GM12878 (cell line): ENCODE results near the gene P3H2.

Source experiments
- CTCF ChIP-seq, 3 experiments: IDR thresholded peaks in 2 of 3; conservative IDR thresholded peaks in 1 of 3; 2 replicates each; pipeline ENCODE4 v1.5.1; 2011; ENCODE audit warnings: low read depth in 3 of 3, low read length in 3 of 3, mild to moderate bottlenecking in 3 of 3, control low read depth in 2 of 3, moderate library complexity in 2 of 3, inconsistent platforms in 1 of 3, mixed read lengths in 1 of 3; ENCODE audit not compliant: control insufficient read depth in 2 of 3, insufficient read depth in 1 of 3; ENCODE audit errors: extremely low read depth in 1 of 3
- ELK1 ChIP-seq: IDR thresholded peaks from 2 replicates; pipeline ENCODE4 v1.6.1; 2012; ENCODE audit warnings: low read depth, low read length, improper control_type of control experiment
- EZH2 ChIP-seq: IDR thresholded peaks from 2 replicates; pipeline ENCODE4 v1.6.1; 2012; ENCODE audit warnings: low read depth, mild to moderate bottlenecking, control low read depth, inconsistent platforms, low read length, borderline replicate concordance; ENCODE audit not compliant: control insufficient read depth
- LARP7 ChIP-seq: fragments of 450-650 bp; IDR thresholded peaks from 2 replicates; pipeline ENCODE4 v1.6.1; 2017; ENCODE audit warnings: mild to moderate bottlenecking
- MYC ChIP-seq: IDR thresholded peaks from 2 replicates; pipeline ENCODE4 v1.6.1; 2011; ENCODE audit warnings: mild to moderate bottlenecking, low read length, moderate library complexity, inconsistent platforms; ENCODE audit not compliant: insufficient read depth, insufficient replicate concordance, insufficient read length, severe bottlenecking
- NFYB ChIP-seq: IDR thresholded peaks from 2 replicates; pipeline ENCODE4 v1.6.1; 2011; ENCODE audit warnings: low read depth, mild to moderate bottlenecking, low read length, improper control_type of control experiment, moderate library complexity; ENCODE audit not compliant: insufficient read depth
- POLR2A ChIP-seq: IDR thresholded peaks from 2 replicates; pipeline ENCODE4 v1.6.1; 2011; ENCODE audit warnings: low read depth, mild to moderate bottlenecking, low read length
- POLR2AphosphoS5 ChIP-seq: IDR thresholded peaks from 2 replicates; pipeline ENCODE4 v1.6.1; 2011; ENCODE audit warnings: mild to moderate bottlenecking, low read length, inconsistent platforms
- REST ChIP-seq: IDR thresholded peaks from 2 replicates; pipeline ENCODE4 v1.6.1; 2012; ENCODE audit warnings: mild to moderate bottlenecking, low read depth, low read length
- TAF1 ChIP-seq: IDR thresholded peaks from 2 replicates; pipeline ENCODE4 v1.6.1; 2011; ENCODE audit warnings: mild to moderate bottlenecking, low read depth, low read length, borderline replicate concordance
- ZNF592 ChIP-seq: fragments of 450-650 bp; IDR thresholded peaks from 2 replicates; pipeline ENCODE4 v1.6.1; 2017; ENCODE audit warnings: mild to moderate bottlenecking, moderate library complexity

- no peak for TF ChIP-seq POLR2A
- no peak for TF ChIP-seq REST
- no peak for TF ChIP-seq ELK1
- TF ChIP-seq TAF1 = no peak
- no peak for TF ChIP-seq EZH2
- TF ChIP-seq MYC = no peak
- no peak for TF ChIP-seq ZNF592
- no peak for TF ChIP-seq NFYB
- no peak for TF ChIP-seq LARP7
- no peak for TF ChIP-seq POLR2AphosphoS5
- TF ChIP-seq CTCF (IDR thresholded peaks at IDR 0.05 in 2 of 3, conservative IDR thresholded peaks at IDR 0.05 in 1 of 3; ENCODE audit: control insufficient read depth in 2 of 3, extremely low read depth in 1 of 3, insufficient read depth in 1 of 3, low read depth in 3 of 3, low read length in 3 of 3) = no peak
Observed at GRCh38 chr3:190051641-190052040, 69.1 kb downstream of the P3H2 start.
